NCI-H510A (cell line): ENCODE results near the gene BRPF3.

ENCODE experiments used
- DNase-seq: peaks from one replicate; lab custom pipeline; 2025; lab: John Stamatoyannopoulos, UW

BRPF3 gene

GRCh38 chr6:36269834-36270705 is 73.5 kb downstream of the BRPF3 start, which contains the start of gene PNPLA1:
Gene PNPLA1, plus strand, starts transcription at chr6:36270060. Its CDS starts 400 bp downstream, at chr6:36270460.
- no peak for DNase-seq

- DNase-seq = no peak
These were observed 75.7 kb downstream of the BRPF3 start for GRCh38 chr6:36272234-36272633.

- no peak for DNase-seq
These were observed 76.5 kb downstream of the BRPF3 start for GRCh38 chr6:36273067-36273466.

GRCh38 chr6:36273802-36274514 is 77.4 kb downstream of the BRPF3 start:
- no peak for DNase-seq

- DNase-seq = peak; percentile 93
These were observed 80.3 kb downstream of the BRPF3 start for GRCh38 chr6:36276581-36277536.

- no peak for DNase-seq
These were observed 81.5 kb downstream of the BRPF3 start for GRCh38 chr6:36277946-36278470.

- no peak for DNase-seq
These were observed 83.9 kb downstream of the BRPF3 start for GRCh38 chr6:36280467-36280866.

- DNase-seq = no peak
These were observed 84.4 kb downstream of the BRPF3 start for GRCh38 chr6:36280983-36281382.
